Measurements from ENCODE around the gene CTNND1. TPM values are rescaled to one million over a fixed set of nuclear protein-coding genes. Genes with fewer than 3 reads are reported as not detected.

CTNND1 gene
- total RNA-seq, 4 donors from 2014 or later = 19.7 to 29.8 (median 24.5) TPM

- TF ChIP-seq CTCF (IDR thresholded peaks at IDR 0.05 in 4 of 5, conservative IDR thresholded peaks at IDR 0.05 in 1 of 5) = no peak
- TF ChIP-seq POLR2A (IDR thresholded peaks at IDR 0.05) = no peak
- DNase-seq (no peak), ATAC-seq (no peak)
- Histone ChIP-seq H3K9me3 (no peaks in the 10 kb centered on the region), H3K4me1 (peaks cover 77 to 94% of the 10 kb centered on the region in 2 donors), H3K36me3 (no peaks in the 10 kb centered on the region), H3K27me3 (no peaks in the 10 kb centered on the region), H3K27ac (peak overlapping the region; percentile 68 to 83 (median 74)), H3K4me3 (no peak overlapping the region)
- intact Hi-C loops (cut with DNase I; ENCODE audit: low total_unique reads) (loop anchor here (2.0 kb wide), 1 partner anchor 14 kb away; no protein-coding TSS in a partner anchor), in situ Hi-C loops (cut with MboI; ENCODE audit: low sequenced_read_pairs in 4 of 4) (no loop called here)
These were observed 15.1 kb downstream of the CTNND1 start for GRCh38 chr11:57776577-57777210.

GRCh38 chr11:57777969-57778317, 16.3 kb downstream of the CTNND1 start:
- TF ChIP-seq POLR2A (IDR thresholded peaks at IDR 0.05) (no peak), CTCF (IDR thresholded peaks at IDR 0.05 in 4 of 5, conservative IDR thresholded peaks at IDR 0.05 in 1 of 5) (no peak)
- in situ Hi-C loops (cut with MboI; ENCODE audit: low sequenced_read_pairs in 4 of 4) (no loop called here), intact Hi-C loops (cut with DNase I; ENCODE audit: low total_unique reads) (loop anchor here (2.0 kb wide), 1 partner anchor 15 kb away; no protein-coding TSS in a partner anchor)
- Histone ChIP-seq H3K27ac (peak overlapping the region; percentile 68 to 83 (median 74)), H3K4me3 (peak overlapping the region; percentile 16 to 24 (median 22)), H3K36me3 (no peaks in the 10 kb centered on the region), H3K4me1 (peaks cover 78 to 93% of the 10 kb centered on the region in 2 donors), H3K9me3 (no peaks in the 10 kb centered on the region), H3K27me3 (no peaks in the 10 kb centered on the region)
- ATAC-seq (no peak), DNase-seq (no peak)

- Histone ChIP-seq H3K4me3 (peak overlapping the region; percentile 16 to 24 (median 22)), H3K27me3 (no peaks in the 10 kb centered on the region), H3K27ac (peak overlapping the region; percentile 68 to 83 (median 74)), H3K36me3 (no peaks in the 10 kb centered on the region), H3K4me1 (peaks cover 78 to 90% of the 10 kb centered on the region in 2 donors), H3K9me3 (no peaks in the 10 kb centered on the region)
- DNase-seq = peak; percentile 28 to 66
- TF ChIP-seq CTCF (IDR thresholded peaks at IDR 0.05 in 4 of 5, conservative IDR thresholded peaks at IDR 0.05 in 1 of 5) (no peak), POLR2A (IDR thresholded peaks at IDR 0.05) (no peak)
- intact Hi-C loops (cut with DNase I; ENCODE audit: low total_unique reads) = no loop called here
- in situ Hi-C loops (cut with MboI; ENCODE audit: low sequenced_read_pairs in 4 of 4) = no loop called here
- peak; percentile 62 to 71 for ATAC-seq
These were observed 16.9 kb downstream of the CTNND1 start for GRCh38 chr11:57778318-57779037.

- intact Hi-C loops (cut with DNase I; ENCODE audit: low total_unique reads) (no loop called here), in situ Hi-C loops (cut with MboI; ENCODE audit: low sequenced_read_pairs in 4 of 4) (no loop called here)
- Histone ChIP-seq H3K9me3 (no peaks in the 10 kb centered on the region), H3K4me1 (peaks cover 75 to 87% of the 10 kb centered on the region in 2 donors), H3K4me3 (peak overlapping the region in 3 of 4 donors; percentile 16 to 24 (median 20)), H3K36me3 (no peaks in the 10 kb centered on the region), H3K27ac (peak overlapping the region; percentile 68 to 83 (median 74)), H3K27me3 (no peaks in the 10 kb centered on the region)
- TF ChIP-seq POLR2A (IDR thresholded peaks at IDR 0.05) = no peak
- no peak for TF ChIP-seq CTCF (IDR thresholded peaks at IDR 0.05 in 4 of 5, conservative IDR thresholded peaks at IDR 0.05 in 1 of 5)
- DNase-seq (no peak), ATAC-seq (peak; percentile 44 to 45)
These were observed 17.7 kb downstream of the CTNND1 start for GRCh38 chr11:57779276-57779675.
